ENCODE results near the gene CEP89.
"Not testable (repeated sequence)": the region's sequence is repeated elsewhere in the genome, so short reads cannot be mapped to it uniquely, and the experiment has no call there.

Gene CEP89

GRCh38 chr19:32833388-32833787 lies 138.4 kb downstream of the CEP89 start:
- not testable (repeated sequence) for DNase-seq (ENCODE audit: low spot score)

DNA sequence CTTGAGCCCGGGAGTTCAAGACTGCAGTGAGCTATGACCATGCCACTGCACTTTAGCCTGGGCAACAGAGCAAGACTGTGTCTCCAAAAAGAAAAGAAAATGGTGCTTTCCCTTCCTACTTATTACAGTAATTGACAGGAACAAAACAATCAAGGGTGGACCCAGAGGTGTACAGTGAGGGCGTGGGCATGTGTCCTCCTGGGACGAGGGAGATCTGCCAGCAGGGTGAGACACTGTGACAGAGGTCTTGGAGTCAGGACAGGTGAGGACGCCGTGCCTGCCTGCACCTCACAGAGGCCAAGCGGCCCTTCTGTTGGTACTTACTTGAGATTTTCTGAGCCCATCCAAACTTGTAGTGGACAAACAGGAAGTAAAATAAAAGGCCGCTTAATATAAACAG lies 138.9 kb downstream of the CEP89 start:
- not testable (repeated sequence) for DNase-seq (ENCODE audit: low spot score)

GRCh38 chr19:32832094-32832493 lies 139.7 kb downstream of the CEP89 start:
- DNase-seq (ENCODE audit: low spot score), result not testable (repeated sequence)

DNA sequence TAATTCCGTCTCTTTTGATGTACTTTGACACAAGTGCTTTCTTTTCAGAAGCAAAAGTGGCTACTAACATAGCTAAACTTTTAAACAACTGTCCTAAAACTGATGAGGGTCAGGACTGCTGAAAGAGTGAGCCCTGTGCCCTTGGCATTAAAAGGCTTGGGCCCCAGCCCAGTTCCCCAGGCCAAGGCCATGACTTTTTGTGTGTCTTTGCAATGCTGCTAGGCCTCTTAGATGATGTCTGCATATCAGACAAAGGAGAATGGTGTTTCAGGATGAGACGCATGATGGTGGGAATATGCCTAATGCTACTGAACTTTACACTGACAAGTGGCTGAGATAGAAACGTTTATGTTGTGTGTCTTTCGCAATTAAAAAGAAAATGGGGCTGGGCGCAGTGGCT lies 140.1 kb downstream of the CEP89 start:
- no peak for DNase-seq (ENCODE audit: low spot score)

GRCh38 chr19:32830231-32831014 lies 141.3 kb downstream of the CEP89 start:
- DNase-seq (ENCODE audit: low spot score), result no peak

DNA sequence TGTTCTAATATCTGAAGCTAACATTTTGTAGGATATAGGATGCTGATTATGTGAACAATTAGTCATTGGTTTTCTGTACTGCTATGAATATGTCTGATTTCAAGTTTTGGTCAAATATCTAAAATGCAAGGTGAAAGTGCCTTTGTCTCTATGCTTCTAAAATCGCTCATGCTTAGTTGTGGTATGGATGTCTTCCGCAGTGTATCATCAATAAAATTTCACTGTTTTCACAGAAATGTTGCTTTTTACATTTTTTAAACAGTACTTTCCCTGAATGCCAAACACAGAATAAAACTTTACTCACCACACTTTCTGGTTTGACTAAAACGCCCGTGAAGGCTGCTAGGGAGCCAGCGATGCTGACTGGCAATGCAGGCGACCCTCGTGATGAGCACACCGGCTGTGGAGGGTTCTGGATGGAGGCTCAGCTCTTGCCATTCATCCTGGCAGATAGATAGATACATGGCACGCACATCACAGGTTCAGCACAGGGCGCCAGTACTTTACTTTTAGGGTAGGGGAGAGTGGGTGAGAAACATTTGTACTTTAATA lies 142.3 kb downstream of the CEP89 start:
- no peak for DNase-seq (ENCODE audit: low spot score)

GRCh38 chr19:32828643-32829344 lies 143.0 kb downstream of the CEP89 start:
- no peak for DNase-seq (ENCODE audit: low spot score)

GRCh38 chr19:32828139-32828538 lies 143.6 kb downstream of the CEP89 start:
- DNase-seq (ENCODE audit: low spot score), result no peak

All from ecto neural progenitor cell (in vitro differentiated cells).